HepG2 (cell line): ENCODE results near the gene GALNT17. TPM values are rescaled to one million over a fixed set of nuclear protein-coding genes. Genes with fewer than 3 reads are reported as not detected.

Source experiments
- ATAC-seq: fragments of 200-7000 bp; cut with Tn5 transposase; 3 replicates; pipeline ENCODE4 v1.9.1; 2020; ENCODE audit warnings: mild to moderate bottlenecking, moderate library complexity
- BruUV-seq: library from RNA; stranded (reverse); fragments of 400-500 nt; replicated peaks from 2 replicates; lab custom pipeline; 2021; lab: Mats Ljungman, UMichigan
- CTCF ChIA-PET: fragments of 300-600 bp; formaldehyde crosslinking; extraction: SDS; loops from one replicate; lab custom pipeline; 2021; ENCODE audit warnings: low total read pairs, inconsistent platforms, low intra/inter-chr PET ratio; lab: Yijun Ruan, JAX
- POLR2A ChIA-PET: fragments of 350-600 bp; sonication (Branson Sonifier 250); formaldehyde crosslinking; loops from one replicate; lab custom pipeline; 2020; ENCODE audit warnings: antibody characterized with exemption, inconsistent platforms; lab: Yijun Ruan, JAX
- DNase-seq: peaks from one replicate; pipeline ENCODE4 v3.0.0-alpha.2; 2015; ENCODE audit warnings: low spot score
- FAIRE-seq: peaks from 3 replicates; lab custom pipeline; 2011; peaks lifted over from hg19 to GRCh38; lab: Jason Lieb, UNC
- H2AFZ ChIP-seq: one replicate; pipeline ENCODE4 v1.6.1; 2011; ENCODE audit warnings: low read length, inconsistent platforms
- H3K27ac ChIP-seq: fragments of 300-600 bp; 3 replicates; pipeline ENCODE4 v1.8.0; 2011; ENCODE audit warnings: mixed run types, mild to moderate bottlenecking, mixed read lengths, low read length, inconsistent platforms; ENCODE audit not compliant: insufficient read depth; ENCODE audit errors: extremely low read length
- H3K27me3 ChIP-seq, 2 experiments: fragments of 200-600 bp in 1 of 2; 2 replicates in 1 of 2; 3 replicates in 1 of 2; pipeline versions ENCODE4 v1.6.0 to v1.8.0; 2011; ENCODE audit warnings: low read length in 2 of 2, mild to moderate bottlenecking in 2 of 2, moderate library complexity in 2 of 2, inconsistent platforms in 1 of 2; ENCODE audit not compliant: insufficient read depth in 2 of 2, control insufficient read depth in 1 of 2
- H3K36me3 ChIP-seq, 2 experiments: fragments of 200-600 bp in 1 of 2; replicated peaks in 1 of 2; 2 replicates in 1 of 2; 3 replicates in 1 of 2; pipeline versions ENCODE4 v1.5.1 to v1.8.0; 2011; ENCODE audit warnings: low read length in 2 of 2, inconsistent platforms in 1 of 2; ENCODE audit not compliant: insufficient read depth in 2 of 2, control insufficient read depth in 1 of 2
- H3K4me1 ChIP-seq: 2 replicates; pipeline ENCODE4 v1.5.1; 2012; ENCODE audit warnings: low read length, inconsistent platforms; ENCODE audit not compliant: insufficient read depth
- H3K4me2 ChIP-seq: 2 replicates; pipeline ENCODE4 v1.6.0; 2011; ENCODE audit warnings: low read depth, low read length, inconsistent platforms
- H3K4me3 ChIP-seq, 3 experiments: fragments of 200-600 bp in 1 of 3; sonication (generic), shearing (Covaris generic) in 1 of 3; replicated peaks in 1 of 3; 2 replicates each; pipeline ENCODE4 v1.5.1; 2011 to 2016; ENCODE audit warnings: low read length in 3 of 3, inconsistent platforms in 2 of 3, low read depth in 2 of 3, mild to moderate bottlenecking in 2 of 3, control low read depth in 1 of 3, mixed read lengths in 1 of 3; ENCODE audit not compliant: insufficient read depth in 1 of 3
- H3K79me2 ChIP-seq: one replicate; pipeline ENCODE4 v1.6.1; 2011; ENCODE audit warnings: low read length, inconsistent platforms; ENCODE audit not compliant: insufficient read depth
- H3K9ac ChIP-seq: 2 replicates; pipeline ENCODE4 v1.6.0; 2011; ENCODE audit warnings: mild to moderate bottlenecking, low read depth, low read length, inconsistent platforms; ENCODE audit not compliant: insufficient read depth
- H3K9me3 ChIP-seq: 2 replicates; pipeline ENCODE4 v1.5.1; 2012; ENCODE audit warnings: mild to moderate bottlenecking, low read length
- H4K20me1 ChIP-seq: 2 replicates; pipeline ENCODE4 v1.6.0; 2011; ENCODE audit warnings: inconsistent platforms, mild to moderate bottlenecking, low read length, moderate library complexity; ENCODE audit not compliant: insufficient read depth
- DNMT1 ChIP-seq: sonication (generic); formaldehyde crosslinking; IDR thresholded peaks from 2 replicates; pipeline ENCODE4 v1.5.1; 2020; ENCODE audit warnings: mild to moderate bottlenecking, missing genetic modification reagents
- E2F5 ChIP-seq: sonication (generic); formaldehyde crosslinking; conservative IDR thresholded peaks from 2 replicates; pipeline ENCODE4 v1.4.0; 2020; ENCODE audit warnings: missing genetic modification reagents
- EZH2 ChIP-seq: conservative IDR thresholded peaks from 2 replicates; pipeline ENCODE4 v1.6.1; 2012; ENCODE audit warnings: mild to moderate bottlenecking, low read depth, low read length, moderate library complexity
- HNF1A ChIP-seq, 2 experiments: sonication (generic) in 1 of 2; formaldehyde crosslinking in 1 of 2; IDR thresholded peaks; 2 replicates each; pipeline versions ENCODE4 v1.4.0 to v1.6.1; 2016 to 2020; ENCODE audit warnings: borderline replicate concordance in 1 of 2, low read depth in 1 of 2, mild to moderate bottlenecking in 1 of 2, missing genetic modification reagents in 1 of 2
- NFYC ChIP-seq: IDR thresholded peaks from 2 replicates; pipeline ENCODE4 v1.6.1; 2016; ENCODE audit warnings: missing genetic modification reagents, missing compliant biosample characterization
- TSC22D2 ChIP-seq: sonication (generic); formaldehyde crosslinking; IDR thresholded peaks from 2 replicates; pipeline ENCODE4 v1.5.1; 2020; ENCODE audit warnings: missing genetic modification reagents, mild to moderate bottlenecking, borderline replicate concordance
- ZBTB2 ChIP-seq: sonication (generic); formaldehyde crosslinking; IDR thresholded peaks from 2 replicates; pipeline ENCODE4 v1.8.0; 2022; ENCODE audit warnings: low read depth, missing genetic modification reagents
- ZFP62 ChIP-seq: sonication (generic); formaldehyde crosslinking; IDR thresholded peaks from 2 replicates; pipeline ENCODE4 v1.4.0; 2020; ENCODE audit warnings: missing genetic modification reagents
- ZMYM3 ChIP-seq: sonication (generic); formaldehyde crosslinking; IDR thresholded peaks from 2 replicates; pipeline ENCODE4 v1.5.1; 2020; ENCODE audit warnings: mild to moderate bottlenecking, missing genetic modification reagents
- WGBS: methylation state at CpG from one replicate; pipeline ENCODE4 v1.1.6; 2017; ENCODE audit warnings: low lambda C conversion rate; 5-methylcytosine and 5-hydroxymethylcytosine counted together
- in situ Hi-C: cut with HindIII; loops from 2 replicates; pipeline ENCODE4 v1.10.0; 2017; ENCODE audit warnings: low pct_unique_long_range_greater_than_20kb; ENCODE audit not compliant: extremely low pct_ligation_motif_present
- intact Hi-C: fragments of 100-400 bp; cut with micrococcal nuclease; formaldehyde crosslinking; loops from one replicate; pipeline ENCODE4 v1.10.0; 2022; ENCODE audit not compliant: unreplicated experiment
- polyA plus RNA-seq, 8 experiments: library from polyadenylated mRNA; depleted of rRNA in 3 of 8; stranded (reverse) in 7 of 8; unstranded in 1 of 8; fragments of >200 nt; fragmentation: Illumina TruSeq in 4 of 8; extraction: Trizol in 4 of 8; gene quantifications; 2 replicates each; pipeline versions ENCODE4 v1.2.1 to v1.2.3, GENCODE V29; 2011 to 2016; ENCODE audit warnings: low read depth in 4 of 8, missing spikeins in 1 of 8, mixed read lengths in 1 of 8; ENCODE audit not compliant: insufficient read depth in 1 of 8
- total RNA-seq, 5 experiments: library from RNA; depleted of rRNA; stranded (reverse); fragments of >200 nt; fragmentation: Illumina TruSeq; extraction: Trizol; gene quantifications; 2 replicates each; pipeline ENCODE4 v1.2.3, GENCODE V29; 2016; ENCODE audit warnings: low read depth in 1 of 5

GALNT17 gene
- total and polyA plus RNA-seq, 2 of the 13 experiments (the other 11 are each of a cell fraction or from before 2014, with no cell fraction given), result not detected

GRCh38 chr7:71208881-71209280, 76.9 kb downstream of the GALNT17 start:
- Histone ChIP-seq H3K9me3 (no peaks in the 10 kb centered on the region), H3K4me1 (no peaks in the 10 kb centered on the region), H3K4me2 (no peak overlapping the region), H3K9ac (no peak overlapping the region), H3K27me3 (no peaks in the 10 kb centered on the region), H3K79me2 (no peaks in the 10 kb centered on the region), H4K20me1 (no peaks in the 10 kb centered on the region), H3K27ac (no peak overlapping the region), H2AFZ (no peak overlapping the region), H3K36me3 (no peaks in the 10 kb centered on the region), H3K4me3 (no peak overlapping the region)
- 28% methylated on average over 3 of the region's 3 CpGs for WGBS
- CTCF ChIA-PET, result no interaction called here
- BruUV-seq, result no TSS peak
- FAIRE-seq (no peak), DNase-seq (no peak), ATAC-seq (no peak)
- POLR2A ChIA-PET, result no interaction called here
- intact Hi-C loops, result no loop called here
- TF ChIP-seq ZBTB2 (CRISPR knock-in tag), result no peak
- no peak for TF ChIP-seq NFYC (CRISPR knock-in tag)
- TF ChIP-seq EZH2, result no peak
- TF ChIP-seq ZMYM3, result no peak
- TF ChIP-seq E2F5 (CRISPR knock-in tag), result no peak
- TF ChIP-seq HNF1A (IDR thresholded peaks at IDR 0.05; ENCODE audit: low read depth), result no peak
- TF ChIP-seq HNF1A (CRISPR knock-in tag; IDR thresholded peaks at IDR 0.05; ENCODE audit: borderline replicate concordance), result no peak
- TF ChIP-seq TSC22D2 (CRISPR knock-in tag), result no peak
- TF ChIP-seq ZFP62 (CRISPR knock-in tag), result no peak
- TF ChIP-seq DNMT1 (CRISPR knock-in tag), result no peak
- in situ Hi-C loops, result no loop called here
